HG03175 (cell line): ENCODE results near the gene ELAVL1.

ENCODE experiments used
- ATAC-seq: cut with Tn5 transposase; IDR thresholded peaks from one replicate; pipeline ENCODE4 v1.9.1; 2021; ENCODE audit warnings: mild to moderate bottlenecking, moderate library complexity; ENCODE audit not compliant: unreplicated experiment

The ELAVL1 gene

GRCh38 chr19:7987114-7987768 lies 18.2 kb downstream of the ELAVL1 start:
- no peak for ATAC-seq

GRCh38 chr19:7986321-7987113 lies 18.9 kb downstream of the ELAVL1 start:
- ATAC-seq: no peak

- no peak for ATAC-seq
Observed at GRCh38 chr19:7985481-7985911, 19.9 kb downstream of the ELAVL1 start.

GRCh38 chr19:7983995-7984837 lies 21.2 kb downstream of the ELAVL1 start:
- ATAC-seq: no peak

- ATAC-seq: no peak
Observed at GRCh38 chr19:7983286-7983950, 22.0 kb downstream of the ELAVL1 start.

- no peak for ATAC-seq
Observed at GRCh38 chr19:7982651-7983099, 22.8 kb downstream of the ELAVL1 start.

GRCh38 chr19:7982103-7982502 lies 23.3 kb downstream of the ELAVL1 start:
- no peak for ATAC-seq

- no peak for ATAC-seq
Observed at GRCh38 chr19:7981661-7982060, 23.8 kb downstream of the ELAVL1 start.

- no peak for ATAC-seq
Observed at GRCh38 chr19:7981199-7981598, 24.2 kb downstream of the ELAVL1 start.

- no peak for ATAC-seq
Observed at GRCh38 chr19:7980635-7981121, 24.8 kb downstream of the ELAVL1 start.

GRCh38 chr19:7980168-7980567 lies 25.3 kb downstream of the ELAVL1 start:
- ATAC-seq: no peak

- no peak for ATAC-seq
Observed at GRCh38 chr19:7979559-7979958, 25.9 kb downstream of the ELAVL1 start.

GRCh38 chr19:7979011-7979410 lies 26.4 kb downstream of the ELAVL1 start:
- no peak for ATAC-seq

- ATAC-seq: no peak
Observed at GRCh38 chr19:7978179-7978825, 27.1 kb downstream of the ELAVL1 start.

- ATAC-seq: no peak
Observed at GRCh38 chr19:7977723-7978040, 27.8 kb downstream of the ELAVL1 start.

GRCh38 chr19:7977021-7977722 lies 28.3 kb downstream of the ELAVL1 start:
- ATAC-seq: no peak

GRCh38 chr19:7976461-7976860 lies 29.0 kb downstream of the ELAVL1 start:
- no peak for ATAC-seq

GRCh38 chr19:7975037-7975436 lies 30.4 kb downstream of the ELAVL1 start:
- no peak for ATAC-seq

- ATAC-seq: no peak
Observed at GRCh38 chr19:7973883-7974282, 31.6 kb downstream of the ELAVL1 start.
